Muscle layer of duodenum (tissue), 2 donors: ENCODE measurements around the gene SF3B5.
A peak's percentile ranks its signal among the peaks of the same experiment; 100 is the strongest.

Source experiments
- H3K27ac ChIP-seq: one replicate; pipeline ENCODE4 v1.7.0; 2013; ENCODE audit warnings: mild to moderate bottlenecking, low read length
- H3K27me3 ChIP-seq: one replicate; pipeline ENCODE4 v1.7.0; 2013; ENCODE audit warnings: low read depth, mild to moderate bottlenecking, control low read depth, low read length
- H3K36me3 ChIP-seq, 2 donors: one replicate each; pipeline ENCODE4 v1.7.0; 2013; ENCODE audit warnings: low read length in 2 of 2, control low read depth in 1 of 2, mild to moderate bottlenecking in 1 of 2; ENCODE audit not compliant: insufficient read depth in 2 of 2, control insufficient read depth in 1 of 2
- H3K4me1 ChIP-seq, 2 donors: one replicate each; pipeline ENCODE4 v1.7.0; 2013; ENCODE audit warnings: low read length in 2 of 2, mild to moderate bottlenecking in 2 of 2, control low read depth in 1 of 2, moderate library complexity in 1 of 2; ENCODE audit not compliant: insufficient read depth in 2 of 2, control insufficient read depth in 1 of 2
- H3K4me3 ChIP-seq, 2 donors: one replicate each; pipeline ENCODE4 v1.7.0; 2013; ENCODE audit warnings: low read length in 2 of 2, low read depth in 1 of 2, mild to moderate bottlenecking in 1 of 2
- H3K9me3 ChIP-seq, 2 donors: one replicate each; pipeline ENCODE4 v1.7.0; 2013; ENCODE audit warnings: low read length in 2 of 2, control low read depth in 1 of 2, mild to moderate bottlenecking in 1 of 2; ENCODE audit not compliant: control insufficient read depth in 1 of 2
- donor health status: healthy.

Gene SF3B5

GRCh38 chr6:144077871-144078270 lies 17.5 kb downstream of the SF3B5 start:
- Histone ChIP-seq H3K4me3 (no peak overlapping the region), H3K9me3 (no peaks in the 10 kb centered on the region), H3K27me3 (no peaks in the 10 kb centered on the region), H3K27ac (no peak overlapping the region), H3K4me1 (no peaks in the 10 kb centered on the region), H3K36me3 (no peaks in the 10 kb centered on the region)

- Histone ChIP-seq H3K4me3 (no peak overlapping the region), H3K36me3 (no peaks in the 10 kb centered on the region), H3K27ac (no peak overlapping the region), H3K4me1 (no peaks in the 10 kb centered on the region), H3K27me3 (no peaks in the 10 kb centered on the region), H3K9me3 (no peaks in the 10 kb centered on the region)
Measured at GRCh38 chr6:144075875-144076274, 19.5 kb downstream of the SF3B5 start.

DNA sequence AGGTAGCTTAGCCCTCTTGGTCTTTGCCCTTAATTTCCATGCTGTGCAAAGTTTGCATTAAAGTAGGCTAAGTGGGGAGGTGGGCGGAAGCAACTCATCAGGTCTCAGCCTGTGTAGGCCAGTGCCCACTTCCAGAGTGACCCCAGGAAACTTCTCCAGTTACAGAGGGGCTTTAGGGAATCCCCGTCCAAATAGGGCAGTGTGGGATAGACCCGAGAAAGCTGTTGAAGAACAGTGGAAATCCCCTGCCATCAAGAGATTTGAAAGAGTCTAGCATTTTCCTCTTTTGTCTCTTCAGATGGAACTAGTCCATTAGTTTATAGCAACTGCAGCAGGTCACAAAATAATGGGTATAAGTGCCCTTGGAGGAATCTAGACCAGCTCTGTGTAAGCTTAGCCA lies 20.2 kb downstream of the SF3B5 start:
- H3K9me3 ChIP-seq, result no peaks in the 10 kb centered on the region
- H3K4me3 ChIP-seq, result no peak overlapping the region
- H3K4me1 ChIP-seq, result no peaks in the 10 kb centered on the region
- H3K27me3 ChIP-seq, result no peaks in the 10 kb centered on the region
- no peak overlapping the region for H3K27ac ChIP-seq
- no peaks in the 10 kb centered on the region for H3K36me3 ChIP-seq

GRCh38 chr6:144073024-144073423 lies 22.3 kb downstream of the SF3B5 start:
- Histone ChIP-seq H3K4me3 (no peak overlapping the region), H3K9me3 (no peaks in the 10 kb centered on the region), H3K27ac (no peak overlapping the region), H3K4me1 (no peaks in the 10 kb centered on the region), H3K36me3 (no peaks in the 10 kb centered on the region), H3K27me3 (no peaks in the 10 kb centered on the region)

DNA sequence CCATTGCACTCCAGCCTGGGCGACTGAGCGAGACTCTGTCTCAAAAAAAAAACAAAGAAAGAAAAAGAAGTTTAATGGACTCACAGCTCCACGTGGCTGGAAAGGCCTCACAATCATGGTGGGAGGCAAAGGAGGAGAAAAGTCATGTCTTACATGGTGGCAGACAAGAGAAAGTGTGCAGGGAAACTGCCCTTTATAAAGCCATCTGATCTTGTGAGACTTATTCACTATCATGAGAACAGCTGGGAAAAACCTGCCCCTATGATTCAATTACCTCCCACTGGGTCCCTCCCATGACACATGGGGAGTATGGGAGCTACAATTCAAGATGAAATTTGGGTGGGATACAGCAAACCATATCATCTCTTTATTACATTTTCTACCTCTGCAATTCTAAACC lies 25.9 kb downstream of the SF3B5 start:
- Histone ChIP-seq H3K27ac (no peak overlapping the region), H3K4me1 (peaks cover 0 to 5% of the 10 kb centered on the region in 2 donors), H3K27me3 (no peaks in the 10 kb centered on the region), H3K36me3 (no peaks in the 10 kb centered on the region), H3K9me3 (no peaks in the 10 kb centered on the region), H3K4me3 (no peak overlapping the region)

- no peaks in the 10 kb centered on the region for H3K27me3 ChIP-seq
- H3K36me3 ChIP-seq, result no peaks in the 10 kb centered on the region
- no peak overlapping the region for H3K4me3 ChIP-seq
- peaks cover 0 to 5% of the 10 kb centered on the region in 2 donors for H3K4me1 ChIP-seq
- no peak overlapping the region for H3K27ac ChIP-seq
- no peaks in the 10 kb centered on the region for H3K9me3 ChIP-seq
Measured at GRCh38 chr6:144068794-144069193, 26.6 kb downstream of the SF3B5 start.

GRCh38 chr6:144066741-144067484 lies 28.5 kb downstream of the SF3B5 start:
- Histone ChIP-seq H3K27ac (no peak overlapping the region), H3K4me1 (peaks cover 7 to 15% of the 10 kb centered on the region in 2 donors), H3K27me3 (peaks cover 4% of the 10 kb centered on the region), H3K9me3 (no peaks in the 10 kb centered on the region), H3K4me3 (no peak overlapping the region), H3K36me3 (no peaks in the 10 kb centered on the region)

- Histone ChIP-seq H3K27ac (no peak overlapping the region), H3K27me3 (peaks cover 4% of the 10 kb centered on the region), H3K4me1 (peaks cover 7 to 15% of the 10 kb centered on the region in 2 donors), H3K36me3 (no peaks in the 10 kb centered on the region), H3K4me3 (no peak overlapping the region), H3K9me3 (no peaks in the 10 kb centered on the region)
Measured at GRCh38 chr6:144066255-144066654, 29.1 kb downstream of the SF3B5 start.

GRCh38 chr6:144065213-144065660 lies 30.1 kb downstream of the SF3B5 start:
- no peaks in the 10 kb centered on the region for H3K36me3 ChIP-seq
- no peaks in the 10 kb centered on the region for H3K9me3 ChIP-seq
- H3K4me1 ChIP-seq, result peaks cover 7 to 15% of the 10 kb centered on the region in 2 donors
- peaks cover 4% of the 10 kb centered on the region for H3K27me3 ChIP-seq
- peak overlapping the region; percentile 10 for H3K27ac ChIP-seq
- peak overlapping the region; percentile 71 to 75 for H3K4me3 ChIP-seq

DNA sequence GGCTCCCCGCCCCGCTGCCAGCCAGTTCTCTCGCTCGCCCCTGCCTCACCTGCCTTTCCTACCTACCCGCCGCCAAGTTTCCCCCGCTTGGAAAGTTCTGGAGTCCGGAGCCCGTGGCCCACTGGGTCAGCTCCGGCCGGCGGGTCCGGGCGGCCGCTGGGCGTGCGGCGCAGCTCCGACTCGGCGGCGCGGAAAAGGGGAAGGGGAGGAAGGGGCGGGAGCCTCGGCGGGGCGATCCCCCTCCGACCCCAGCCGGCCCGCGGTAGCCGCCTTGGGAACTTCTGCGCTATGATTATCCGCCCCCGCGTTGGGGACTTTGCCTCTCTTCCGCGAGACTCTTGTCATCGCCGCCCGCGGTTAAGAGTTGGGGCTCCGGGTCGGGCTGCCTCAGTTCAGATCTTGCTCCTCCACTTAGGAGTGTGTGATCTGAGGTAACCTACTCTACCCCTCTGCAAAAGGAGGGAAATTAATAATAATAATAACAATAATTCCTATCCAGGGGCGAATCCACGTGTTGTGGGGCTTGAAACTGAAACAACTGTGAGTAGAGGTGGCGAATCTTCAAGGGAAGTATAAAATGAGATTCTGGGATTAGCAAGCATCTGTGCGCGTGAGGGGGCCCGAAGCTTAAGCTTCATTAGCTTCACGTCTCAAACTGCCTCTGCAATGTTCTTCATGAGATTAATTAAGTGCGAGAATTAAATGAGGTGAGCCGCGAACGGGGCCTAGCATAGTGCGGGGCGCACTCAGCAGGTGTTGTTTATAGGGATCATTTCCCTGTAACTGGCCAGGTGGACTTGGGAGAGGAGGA lies 30.8 kb downstream of the SF3B5 start:
- H3K27ac ChIP-seq, result peak overlapping the region; percentile 10
- H3K4me3 ChIP-seq, result peak overlapping the region; percentile 71 to 75
- H3K36me3 ChIP-seq, result no peaks in the 10 kb centered on the region
- peaks cover 7 to 15% of the 10 kb centered on the region in 2 donors for H3K4me1 ChIP-seq
- H3K9me3 ChIP-seq, result no peaks in the 10 kb centered on the region
- H3K27me3 ChIP-seq, result peaks cover 4% of the 10 kb centered on the region

DNA sequence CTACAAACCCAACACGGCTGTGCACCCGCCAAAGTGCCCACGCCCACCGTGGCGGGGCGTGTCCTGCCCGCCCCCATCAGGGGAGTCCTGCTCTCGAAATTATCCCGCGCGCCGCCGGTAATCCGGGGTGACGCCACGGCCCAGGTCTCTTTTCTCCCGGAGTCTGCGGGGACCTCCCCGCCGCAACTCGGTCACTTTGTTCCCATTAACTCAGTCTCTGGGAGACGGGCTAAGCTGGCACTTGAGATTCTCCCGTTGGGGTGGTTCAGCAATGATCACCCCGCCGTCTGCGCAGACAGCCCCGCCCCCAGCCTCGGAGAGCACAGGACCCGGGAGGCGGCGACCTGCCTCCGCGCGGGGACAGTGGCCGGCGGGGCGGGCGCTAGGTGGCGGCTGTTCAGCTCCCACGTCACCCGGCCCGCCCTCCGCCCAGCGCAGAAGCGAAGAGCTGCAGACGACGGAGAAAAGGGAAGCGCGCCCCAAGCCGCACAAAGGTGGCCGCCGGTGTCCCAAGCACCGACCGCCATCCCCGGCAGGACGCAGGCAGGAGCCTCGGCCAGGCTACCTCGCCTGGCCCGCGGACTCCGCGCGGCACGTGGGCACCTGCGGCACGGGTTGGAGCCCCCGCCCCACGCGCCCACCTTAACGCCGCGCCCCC lies 31.5 kb downstream of the SF3B5 start:
- peak overlapping the region; percentile 43 for H3K27ac ChIP-seq
- no peaks in the 10 kb centered on the region for H3K9me3 ChIP-seq
- H3K4me3 ChIP-seq, result peak overlapping the region; percentile 71 to 75
- no peaks in the 10 kb centered on the region for H3K36me3 ChIP-seq
- peaks cover 7 to 15% of the 10 kb centered on the region in 2 donors for H3K4me1 ChIP-seq
- H3K27me3 ChIP-seq, result peaks cover 4% of the 10 kb centered on the region
